HEK293 (cell line): ENCODE measurements around the gene TOR2A.

Experiments used
- CTCF ChIA-PET: fragments of 350-600 bp; formaldehyde crosslinking; extraction: SDS; loops from one replicate; lab custom pipeline; 2021; ENCODE audit warnings: antibody characterized with exemption; lab: Yijun Ruan, JAX
- POLR2A ChIA-PET: fragments of 300-600 bp; formaldehyde crosslinking; extraction: SDS; loops from one replicate; lab custom pipeline; 2020; ENCODE audit warnings: antibody characterized with exemption, inconsistent platforms; lab: Yijun Ruan, JAX
- H3K27ac ChIP-seq: fragments of 200-500 bp; sonication (Bioruptor generic); 2 replicates; pipeline ENCODE4 v1.5.1; 2014; ENCODE audit warnings: low read depth, low read length, control low read depth, inconsistent platforms; ENCODE audit errors: extremely low read depth
- H3K36me3 ChIP-seq, 2 experiments: fragments of 200-500 bp in 1 of 2; sonication (Bioruptor generic) in 1 of 2; 1 replicate in 1 of 2; 2 replicates in 1 of 2; pipeline ENCODE4 v1.5.1; 2014 to 2017; ENCODE audit warnings: inconsistent platforms in 2 of 2, low read length in 2 of 2; ENCODE audit not compliant: control insufficient read depth in 2 of 2, insufficient read depth in 1 of 2
- H3K4me1 ChIP-seq: fragments of 200-500 bp; sonication (Bioruptor generic); 2 replicates; pipeline ENCODE4 v1.5.1; 2014; ENCODE audit warnings: mild to moderate bottlenecking, low read length, inconsistent platforms; ENCODE audit not compliant: control insufficient read depth, insufficient read depth
- H3K4me3 ChIP-seq: 2 replicates; pipeline ENCODE4 v1.5.1; 2011; ENCODE audit warnings: low read depth, mild to moderate bottlenecking, control low read depth, low read length, moderate library complexity
- H3K9me3 ChIP-seq: fragments of 200-500 bp; sonication (Bioruptor generic); 2 replicates; pipeline ENCODE4 v1.5.1; 2014; ENCODE audit warnings: low read depth, low read length, inconsistent platforms; ENCODE audit not compliant: control insufficient read depth, insufficient read depth
- BCL6B ChIP-seq: fragments of 450-650 bp; formaldehyde crosslinking; IDR thresholded peaks from 2 replicates; pipeline ENCODE4 v1.5.1; 2017; ENCODE audit warnings: missing biosample characterization, missing genetic modification characterization
- HOXD13 ChIP-seq: sonication (generic); formaldehyde crosslinking; IDR thresholded peaks from 2 replicates; pipeline ENCODE4 v1.8.0; 2022; ENCODE audit warnings: missing genetic modification reagents, borderline replicate concordance
- KLF1 ChIP-seq: fragments of 450-650 bp; formaldehyde crosslinking; IDR thresholded peaks from 2 replicates; pipeline ENCODE4 v1.5.1; 2016; ENCODE audit warnings: missing biosample characterization, missing genetic modification characterization
- KLF10 ChIP-seq: fragments of 450-650 bp; IDR thresholded peaks from 2 replicates; pipeline ENCODE4 v1.5.1; 2018; ENCODE audit warnings: missing biosample characterization, mild to moderate bottlenecking, missing genetic modification characterization
- MEIS1 ChIP-seq: sonication (generic); formaldehyde crosslinking; IDR thresholded peaks from 2 replicates; pipeline ENCODE4 v1.8.1; 2022; ENCODE audit warnings: missing genetic modification reagents, mild to moderate bottlenecking, borderline replicate concordance
- SP7 ChIP-seq: fragments of 450-650 bp; formaldehyde crosslinking; IDR thresholded peaks from 2 replicates; pipeline ENCODE4 v1.5.1; 2016; ENCODE audit warnings: missing biosample characterization, missing genetic modification characterization
- ZNF157 ChIP-seq: fragments of 450-650 bp; formaldehyde crosslinking; IDR thresholded peaks from 2 replicates; pipeline ENCODE4 v1.5.1; 2016; ENCODE audit warnings: missing biosample characterization, missing genetic modification characterization
- ZNF211 ChIP-seq: fragments of 450-650 bp; formaldehyde crosslinking; IDR thresholded peaks from 2 replicates; pipeline ENCODE4 v1.5.1; 2016; ENCODE audit warnings: low read depth, missing biosample characterization, missing genetic modification characterization
- ZNF274 ChIP-seq, 2 experiments: fragments of 200-500 bp in 1 of 2; fragments of 450-650 bp in 1 of 2; sonication (Bioruptor generic) in 1 of 2; formaldehyde crosslinking in 1 of 2; IDR thresholded peaks; 2 replicates each; pipeline versions ENCODE4 v1.5.1 to v1.6.1; 2014 to 2016; ENCODE audit warnings: borderline replicate concordance in 1 of 2, inconsistent platforms in 1 of 2, low read length in 1 of 2, missing biosample characterization in 1 of 2, missing genetic modification characterization in 1 of 2
- ZNF280C ChIP-seq: fragments of 450-650 bp; formaldehyde crosslinking; IDR thresholded peaks from 2 replicates; pipeline ENCODE4 v1.5.1; 2016; ENCODE audit warnings: missing biosample characterization, missing genetic modification characterization
- ZNF426 ChIP-seq: fragments of 450-650 bp; formaldehyde crosslinking; IDR thresholded peaks from 2 replicates; pipeline ENCODE4 v1.5.1; 2017; ENCODE audit warnings: missing biosample characterization, missing genetic modification characterization, mild to moderate bottlenecking, inconsistent platforms, moderate library complexity
- ZNF433 ChIP-seq: fragments of 450-650 bp; formaldehyde crosslinking; IDR thresholded peaks from 2 replicates; pipeline ENCODE4 v1.5.1; 2016; ENCODE audit warnings: missing biosample characterization, missing genetic modification characterization, low read depth
- ZNF48 ChIP-seq: fragments of 450-650 bp; formaldehyde crosslinking; IDR thresholded peaks from 2 replicates; pipeline ENCODE4 v1.5.1; 2016; ENCODE audit warnings: missing biosample characterization, missing genetic modification characterization
- ZNF510 ChIP-seq: fragments of 450-650 bp; formaldehyde crosslinking; IDR thresholded peaks from 2 replicates; pipeline ENCODE4 v1.5.1; 2018; ENCODE audit warnings: mild to moderate bottlenecking, missing genetic modification characterization, missing biosample characterization; ENCODE audit not compliant: insufficient replicate concordance
- ZNF514 ChIP-seq: fragments of 450-650 bp; formaldehyde crosslinking; IDR thresholded peaks from 2 replicates; pipeline ENCODE4 v1.5.1; 2016; ENCODE audit warnings: missing biosample characterization, missing genetic modification characterization
- ZNF600 ChIP-seq: fragments of 450-650 bp; formaldehyde crosslinking; IDR thresholded peaks from 2 replicates; pipeline ENCODE4 v1.5.1; 2016; ENCODE audit warnings: missing biosample characterization, missing genetic modification characterization
- ZNF623 ChIP-seq: fragments of 450-650 bp; formaldehyde crosslinking; IDR thresholded peaks from 2 replicates; pipeline ENCODE4 v1.5.1; 2016; ENCODE audit warnings: missing biosample characterization, missing genetic modification characterization
- ZNF76 ChIP-seq: fragments of 450-650 bp; formaldehyde crosslinking; IDR thresholded peaks from 2 replicates; pipeline ENCODE4; 2016; ENCODE audit warnings: low read depth, missing biosample characterization, missing genetic modification characterization, borderline replicate concordance
- ZNF830 ChIP-seq: fragments of 450-650 bp; IDR thresholded peaks from 2 replicates; pipeline ENCODE4 v1.5.0; 2018; ENCODE audit warnings: missing biosample characterization, missing genetic modification characterization, low read depth, mild to moderate bottlenecking, moderate library complexity
- ZSCAN30 ChIP-seq: fragments of 450-650 bp; IDR thresholded peaks from 2 replicates; pipeline ENCODE4 v1.5.1; 2018; ENCODE audit warnings: missing biosample characterization, mild to moderate bottlenecking, missing genetic modification characterization, moderate library complexity
- TF ChIP-seq, protein P1 (sequence below): IDR thresholded peaks from 2 replicates; pipeline ENCODE4 v1.6.1; 2011; ENCODE audit warnings: mild to moderate bottlenecking, low read depth, low read length, borderline replicate concordance

The TOR2A gene

GRCh38 chr9:127723013-127723412 is 12.1 kb downstream of the TOR2A start (continued):
- no peak for TF ChIP-seq KLF10 (tag by site-specific recombination)
- TF ChIP-seq ZNF157 (tag by site-specific recombination), result no peak

DNA sequence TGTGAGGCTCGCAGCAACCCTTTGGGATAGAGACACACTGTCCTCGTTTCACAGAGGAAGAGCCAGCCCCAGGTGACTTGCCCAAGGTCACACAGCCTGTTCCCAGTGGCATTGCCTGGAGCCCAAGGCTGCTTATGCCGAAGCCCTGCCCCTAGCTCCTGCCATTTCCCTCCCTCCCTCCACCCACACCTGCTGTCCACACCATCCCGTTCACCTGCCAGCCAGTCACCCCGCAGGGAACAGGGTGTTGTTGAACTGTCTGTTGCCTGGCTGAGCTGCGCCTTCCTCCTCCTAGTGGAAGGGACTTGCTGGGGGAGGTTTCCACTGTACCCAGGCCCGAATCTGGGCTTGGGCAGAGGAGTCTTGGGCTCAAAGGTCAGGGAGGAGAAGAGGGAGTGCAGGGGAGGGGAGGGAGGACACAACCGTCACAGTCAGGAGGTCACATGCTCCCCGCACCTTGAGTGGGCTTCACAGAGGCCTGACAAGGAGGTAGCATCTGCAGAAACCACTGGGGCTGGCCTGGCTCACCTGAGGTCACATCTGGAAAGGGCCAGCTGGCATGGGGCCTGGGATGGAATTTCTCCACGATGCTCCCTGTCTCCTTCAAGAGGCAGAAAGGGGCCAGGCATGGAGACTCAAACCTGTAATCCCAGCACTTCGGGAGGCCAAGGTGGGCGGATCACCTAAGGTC is 12.9 kb downstream of the TOR2A start:
- H3K4me3 ChIP-seq, result no peak overlapping the region
- no peaks in the 10 kb centered on the region for H3K36me3 ChIP-seq
- CTCF ChIA-PET, result interaction anchor here (0.7 to 1.3 kb wide), 4 partner anchors 11 to 439 kb away, joined by 3 to 7 read pairs (median 4); partner anchors contain the start of gene TOR2A
- POLR2A ChIA-PET, result no interaction called here
- H3K27ac ChIP-seq, result no peak overlapping the region
- no peak for TF ChIP-seq ZNF211 (tag by site-specific recombination)
- no peak for TF ChIP-seq ZNF76 (tag by site-specific recombination)
- no peak for TF ChIP-seq HOXD13 (CRISPR knock-in tag)
- TF ChIP-seq ZNF48 (tag by site-specific recombination), result no peak
- TF ChIP-seq ZNF426 (tag by site-specific recombination), result no peak
- TF ChIP-seq ZNF157 (tag by site-specific recombination), result no peak
- no peak for TF ChIP-seq MEIS1 (CRISPR knock-in tag)
- no peak for TF ChIP-seq ZNF623 (tag by site-specific recombination)
- TF ChIP-seq SP7 (tag by site-specific recombination), result no peak
- TF ChIP-seq ZNF433 (tag by site-specific recombination), result no peak
- TF ChIP-seq ZSCAN30 (tag by site-specific recombination), result no peak
- no peak for TF ChIP-seq ZNF514 (tag by site-specific recombination)
- TF ChIP-seq ZNF600, result no peak
- TF ChIP-seq BCL6B (tag by site-specific recombination), result no peak
- TF ChIP-seq ZNF510, result no peak
- TF ChIP-seq, protein P1, sequence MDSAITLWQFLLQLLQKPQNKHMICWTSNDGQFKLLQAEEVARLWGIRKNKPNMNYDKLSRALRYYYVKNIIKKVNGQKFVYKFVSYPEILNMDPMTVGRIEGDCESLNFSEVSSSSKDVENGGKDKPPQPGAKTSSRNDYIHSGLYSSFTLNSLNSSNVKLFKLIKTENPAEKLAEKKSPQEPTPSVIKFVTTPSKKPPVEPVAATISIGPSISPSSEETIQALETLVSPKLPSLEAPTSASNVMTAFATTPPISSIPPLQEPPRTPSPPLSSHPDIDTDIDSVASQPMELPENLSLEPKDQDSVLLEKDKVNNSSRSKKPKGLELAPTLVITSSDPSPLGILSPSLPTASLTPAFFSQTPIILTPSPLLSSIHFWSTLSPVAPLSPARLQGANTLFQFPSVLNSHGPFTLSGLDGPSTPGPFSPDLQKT, result no peak
- no peak for TF ChIP-seq ZNF274 (IDR thresholded peaks at IDR 0.05; ENCODE audit: low read length)
- TF ChIP-seq ZNF274 (tag by site-specific recombination; IDR thresholded peaks at IDR 0.05; ENCODE audit: borderline replicate concordance), result no peak
- no peak for TF ChIP-seq ZNF830
- no peak for TF ChIP-seq KLF1 (tag by site-specific recombination)
- TF ChIP-seq ZNF280C (tag by site-specific recombination), result no peak
- H3K9me3 ChIP-seq, result no peaks in the 10 kb centered on the region
- no peaks in the 10 kb centered on the region for H3K4me1 ChIP-seq
